ENCODE data around the gene IGSF22.
"Not testable (repeated sequence)": the region's sequence is repeated elsewhere in the genome, so short reads cannot be mapped to it uniquely, and the experiment has no call there.

Gene IGSF22

DNA sequence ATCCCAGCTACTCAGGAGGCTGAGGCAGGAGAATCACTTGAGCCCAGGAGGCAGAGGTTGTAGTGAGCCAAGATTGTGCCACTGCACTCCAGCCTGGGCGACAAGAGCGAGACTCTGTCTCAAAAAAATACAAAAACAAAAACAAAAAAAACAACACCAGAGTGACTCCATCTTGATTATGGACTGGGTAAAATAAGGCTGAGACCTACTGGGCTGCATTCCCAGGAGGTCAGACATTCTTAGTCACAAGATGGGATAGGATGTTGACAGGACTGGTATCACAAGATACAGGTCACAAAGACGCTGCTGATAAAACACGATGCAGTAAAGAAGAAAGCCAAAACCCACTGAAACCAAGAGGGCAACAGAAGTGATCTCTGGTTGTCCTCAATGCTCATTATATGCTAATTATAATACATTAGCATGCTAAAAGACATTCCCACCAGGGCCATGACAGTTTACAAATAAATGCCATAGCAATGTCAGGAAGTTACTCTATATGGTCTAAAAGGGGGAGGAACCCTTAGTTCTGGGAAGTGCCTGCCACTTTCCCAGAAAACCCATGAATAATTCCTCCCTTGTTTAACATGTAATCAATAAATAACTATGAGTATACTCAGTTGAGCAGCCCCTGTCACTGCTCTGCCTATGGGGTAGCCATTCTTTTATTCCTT is 34.4 kb downstream of the IGSF22 start:
- DNase-seq (ENCODE audit: low read depth in 2 of 2) = not testable (repeated sequence)

DNA sequence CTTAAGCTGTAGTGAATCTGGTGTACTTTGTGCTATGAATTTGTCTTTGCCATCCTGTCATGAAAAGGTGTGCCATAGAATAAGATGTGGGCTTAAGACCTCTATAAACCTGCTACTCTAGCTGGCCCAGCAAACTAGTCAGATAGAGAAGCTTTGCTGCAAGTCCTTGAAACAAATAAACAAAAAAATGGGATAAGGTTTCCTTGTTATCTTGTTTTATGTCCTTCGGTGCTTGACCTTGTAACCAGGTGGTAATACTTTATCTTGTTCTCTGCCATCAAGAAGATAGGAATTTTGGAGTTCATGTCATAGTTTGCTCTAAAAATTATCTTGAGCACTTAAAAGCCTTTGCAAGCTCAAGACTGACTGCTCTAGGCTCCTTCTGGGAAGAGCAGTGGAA is 41.7 kb downstream of the IGSF22 start:
- no peak for DNase-seq (ENCODE audit: low read depth in 2 of 2)

DNA sequence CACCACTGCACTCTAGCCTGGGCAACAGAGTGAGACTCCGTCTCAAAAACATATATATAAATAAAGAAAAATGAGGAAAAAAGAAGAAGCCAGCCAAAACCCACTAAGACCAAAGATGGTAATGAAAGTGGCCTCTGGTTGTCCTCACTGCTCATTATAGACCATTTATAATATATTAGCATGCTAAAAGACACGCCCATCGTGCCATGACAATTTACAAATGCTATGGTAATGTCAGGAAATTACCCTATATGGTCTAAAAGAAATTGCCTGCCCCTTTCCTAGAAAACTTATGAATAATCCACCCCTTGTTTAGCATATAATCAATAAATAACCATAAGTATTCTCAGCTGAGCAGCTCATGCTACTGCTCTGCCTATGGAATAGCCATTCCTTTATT is 43.5 kb downstream of the IGSF22 start:
- DNase-seq (ENCODE audit: low read depth in 2 of 2) = no peak

DNA sequence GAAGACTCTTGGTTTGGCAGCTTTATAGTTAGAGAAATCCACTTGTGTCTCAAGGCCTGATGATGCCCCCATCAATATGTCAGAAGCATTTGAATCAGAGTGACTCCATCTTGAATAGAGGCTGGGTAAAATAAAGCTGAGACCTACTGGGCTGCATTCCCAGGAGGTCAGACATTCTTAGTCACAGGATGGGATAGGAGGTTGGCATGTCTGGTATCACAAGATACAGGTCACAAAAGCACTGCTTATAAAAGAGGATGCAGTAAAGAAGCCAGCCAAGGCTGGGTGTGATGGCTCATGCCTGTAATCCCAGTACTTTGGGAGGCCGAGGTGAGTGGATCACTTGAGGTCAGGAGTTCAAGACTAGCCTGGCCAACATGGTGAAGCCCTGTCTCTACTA is 44.0 kb downstream of the IGSF22 start:
- not testable (repeated sequence) for DNase-seq (ENCODE audit: low read depth in 2 of 2)

DNA sequence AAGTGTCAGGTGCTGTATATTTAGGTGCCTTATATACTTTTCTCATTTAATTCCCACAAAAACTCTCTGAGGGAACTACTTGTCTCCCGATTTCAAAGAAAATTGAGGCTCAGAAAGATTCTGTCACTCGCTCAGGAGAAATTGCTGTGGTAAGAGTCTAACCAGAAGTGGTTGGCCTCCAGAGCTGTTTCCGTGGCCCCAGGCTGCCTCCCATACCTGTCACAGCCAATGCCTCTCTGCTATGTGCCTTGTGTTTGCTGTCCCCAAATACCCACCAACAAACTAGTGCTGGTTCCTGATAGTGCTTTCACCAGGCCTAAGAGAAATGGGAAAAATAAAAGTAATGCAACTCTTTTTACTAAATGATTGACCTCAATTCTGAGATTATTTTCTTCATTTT is 48.4 kb downstream of the IGSF22 start:
- no peak for DNase-seq (ENCODE audit: low read depth in 2 of 2)

DNA sequence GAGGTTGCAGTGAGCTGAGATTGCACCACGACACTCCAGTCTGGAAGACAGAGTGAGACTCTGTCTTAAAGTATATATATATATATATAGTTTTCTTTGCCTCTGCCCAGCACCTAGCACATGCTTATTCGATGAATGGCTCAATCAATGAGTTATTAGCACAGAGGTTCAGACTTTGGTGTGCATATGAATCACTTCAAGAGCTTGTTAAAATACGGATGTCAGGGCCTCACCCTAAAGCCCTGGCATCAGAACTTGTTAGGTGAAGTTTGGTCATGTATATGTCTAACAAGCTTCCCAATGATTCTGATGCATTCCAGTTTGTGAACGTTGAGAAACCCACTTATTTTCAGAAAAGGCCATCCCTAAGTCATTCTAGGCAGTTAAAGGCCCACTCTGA is 49.2 kb downstream of the IGSF22 start:
- DNase-seq (ENCODE audit: low read depth in 2 of 2) = no peak

DNA sequence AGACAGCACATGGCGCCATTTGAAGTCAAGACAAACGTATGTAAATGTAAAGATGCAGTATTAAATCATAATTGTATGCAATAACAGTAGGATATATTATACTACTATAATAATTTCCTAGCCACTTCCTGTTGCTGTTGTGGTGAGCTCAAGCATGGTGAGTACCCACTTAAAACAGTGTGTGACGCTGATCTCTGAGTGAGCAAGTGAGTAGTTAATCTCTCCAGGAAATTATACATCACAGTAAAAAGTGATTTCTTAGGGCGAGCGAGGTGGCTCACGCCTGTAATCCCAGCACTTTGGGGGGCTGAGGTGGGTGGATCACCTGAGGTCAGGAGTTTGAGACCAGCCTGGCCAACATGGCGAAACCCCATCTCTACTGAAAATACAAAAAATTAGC is 53.8 kb downstream of the IGSF22 start:
- peak; percentile 9 to 15 for DNase-seq (ENCODE audit: low read depth in 2 of 2)

DNA sequence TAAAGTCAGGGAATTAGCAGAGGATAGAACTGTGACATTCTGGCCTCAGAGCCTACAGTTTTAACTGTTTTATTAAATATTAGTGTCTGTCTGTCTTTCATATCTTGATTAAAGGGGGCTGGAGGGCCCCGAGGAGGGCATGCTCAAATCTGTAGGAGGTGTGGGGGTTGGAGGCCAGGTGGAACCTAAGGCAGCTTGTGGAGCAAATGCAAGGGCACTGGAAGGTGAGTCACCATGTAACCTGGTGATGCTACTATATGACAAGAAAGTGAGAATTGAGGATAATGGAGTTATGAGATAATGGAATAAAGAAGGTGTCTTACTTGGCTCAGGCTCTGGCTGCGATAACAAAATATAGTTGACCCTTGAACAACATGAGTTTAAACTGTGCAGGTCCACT is 54.7 kb downstream of the IGSF22 start:
- DNase-seq (ENCODE audit: low read depth in 2 of 2) = no peak

DNA sequence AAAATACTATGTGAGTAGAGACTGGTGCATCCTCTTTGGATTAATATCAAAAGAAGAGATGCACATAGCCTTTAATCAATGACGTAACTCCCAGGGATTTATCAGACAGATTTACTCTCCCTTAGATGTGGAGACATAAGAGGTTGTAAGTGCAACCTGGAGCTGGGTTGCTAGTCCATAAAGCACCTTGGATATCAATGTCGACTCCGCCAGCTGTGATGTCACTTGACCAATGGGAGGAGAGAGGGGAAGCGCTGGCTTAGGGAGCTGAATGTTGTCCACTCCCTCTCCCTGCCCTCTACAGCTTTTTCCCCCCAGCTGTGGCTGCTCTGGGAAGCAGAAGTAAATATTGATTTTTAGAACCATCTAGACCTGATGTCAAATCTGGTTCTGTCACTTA is 56.3 kb downstream of the IGSF22 start:
- no peak for DNase-seq (ENCODE audit: low read depth in 2 of 2)

DNA sequence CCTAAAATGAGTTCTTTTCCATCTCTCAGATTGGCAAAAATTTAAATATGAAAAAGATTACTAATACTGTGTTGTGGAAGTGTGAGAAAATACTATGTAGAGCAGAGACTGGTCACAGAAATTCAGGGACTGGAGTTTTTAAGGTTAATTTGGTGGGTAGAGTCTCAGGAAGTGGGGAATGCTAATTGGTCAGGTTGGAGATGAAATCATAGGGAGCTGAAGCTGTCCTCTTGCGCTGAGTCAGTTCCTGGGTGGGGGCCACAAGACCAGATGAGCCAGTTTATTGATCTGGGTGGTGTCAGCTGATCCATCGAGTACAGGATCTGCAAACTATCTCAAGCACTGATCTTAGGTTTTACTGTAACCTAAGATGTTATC is 56.8 kb downstream of the IGSF22 start:
- no peak for DNase-seq (ENCODE audit: low read depth in 2 of 2)

DNA sequence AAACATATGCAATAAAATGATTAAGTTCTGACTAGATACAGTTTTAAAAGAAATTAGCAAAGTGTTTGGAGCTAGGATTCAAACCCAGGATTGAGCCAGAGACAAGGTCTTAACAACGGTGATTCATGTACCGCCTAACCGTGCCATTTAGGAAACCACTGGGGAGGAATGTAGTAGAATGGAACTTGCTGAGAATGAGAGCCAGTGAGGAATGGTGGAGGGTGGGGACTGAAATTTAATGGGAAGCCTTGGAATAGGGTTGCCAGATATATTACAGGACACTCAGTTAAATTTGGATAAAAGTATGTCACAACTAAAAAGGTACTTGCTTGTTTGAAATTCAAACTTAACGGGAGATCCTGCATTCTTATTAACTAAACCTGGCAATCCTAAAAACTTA is 57.9 kb downstream of the IGSF22 start:
- no peak for DNase-seq (ENCODE audit: low read depth in 2 of 2)

DNA sequence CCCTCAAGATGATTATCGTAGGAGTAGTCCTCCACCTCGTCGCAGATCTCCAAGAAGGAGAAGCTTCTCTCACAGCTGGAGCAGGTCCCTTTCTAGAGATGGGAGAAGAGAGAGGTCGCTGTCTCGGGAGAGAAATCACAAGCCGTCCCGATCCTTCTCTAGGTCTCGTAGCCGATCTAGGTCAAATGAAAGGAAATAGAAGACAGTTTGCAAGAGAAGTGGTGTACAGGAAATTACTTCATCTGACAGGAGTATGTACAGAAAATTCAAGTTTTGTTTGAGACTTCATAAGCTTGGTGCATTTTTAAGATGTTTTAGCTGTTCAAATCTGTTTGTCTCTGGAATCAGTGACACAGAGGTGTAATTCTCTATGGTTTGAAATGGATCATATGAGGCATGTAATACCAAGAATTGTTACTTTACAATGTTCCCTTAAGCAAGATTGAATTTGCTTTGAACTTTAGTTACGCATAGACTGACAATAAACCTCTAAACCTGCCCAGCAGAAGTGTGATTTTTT is 60.6 kb downstream of the IGSF22 start:
- DNase-seq (ENCODE audit: low read depth in 2 of 2) = not testable (repeated sequence)

DNA sequence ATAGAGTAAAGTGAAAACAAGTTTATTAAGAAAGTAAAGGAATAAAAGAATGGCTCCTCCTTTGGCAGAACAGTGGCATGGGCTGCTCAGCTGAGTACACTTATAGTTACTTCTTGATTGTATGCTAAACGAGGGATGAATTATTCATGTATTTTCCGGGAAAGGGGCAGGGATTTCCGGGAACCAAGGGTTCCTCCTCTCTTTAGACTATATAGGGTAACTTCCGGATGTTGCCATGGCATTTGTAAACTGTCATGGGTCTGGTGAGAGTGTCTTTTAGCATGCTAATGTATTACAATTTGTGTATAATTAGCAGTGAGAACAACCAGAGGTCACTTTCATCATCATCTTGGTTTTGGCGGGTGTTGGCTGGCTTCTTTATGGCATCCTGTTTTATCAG is 68.3 kb downstream of the IGSF22 start:
- DNase-seq (ENCODE audit: low read depth in 2 of 2) = no peak
